HG02642 (cell line): ENCODE measurements around the gene NDUFV3.
"Not testable (repeated sequence)": the region's sequence is repeated elsewhere in the genome, so short reads cannot be mapped to it uniquely, and the experiment has no call there.

Source experiments
- ATAC-seq: cut with Tn5 transposase; IDR thresholded peaks from one replicate; pipeline ENCODE4 v1.9.1; 2021; ENCODE audit warnings: mild to moderate bottlenecking; ENCODE audit not compliant: unreplicated experiment, poor library complexity

NDUFV3 gene

DNA sequence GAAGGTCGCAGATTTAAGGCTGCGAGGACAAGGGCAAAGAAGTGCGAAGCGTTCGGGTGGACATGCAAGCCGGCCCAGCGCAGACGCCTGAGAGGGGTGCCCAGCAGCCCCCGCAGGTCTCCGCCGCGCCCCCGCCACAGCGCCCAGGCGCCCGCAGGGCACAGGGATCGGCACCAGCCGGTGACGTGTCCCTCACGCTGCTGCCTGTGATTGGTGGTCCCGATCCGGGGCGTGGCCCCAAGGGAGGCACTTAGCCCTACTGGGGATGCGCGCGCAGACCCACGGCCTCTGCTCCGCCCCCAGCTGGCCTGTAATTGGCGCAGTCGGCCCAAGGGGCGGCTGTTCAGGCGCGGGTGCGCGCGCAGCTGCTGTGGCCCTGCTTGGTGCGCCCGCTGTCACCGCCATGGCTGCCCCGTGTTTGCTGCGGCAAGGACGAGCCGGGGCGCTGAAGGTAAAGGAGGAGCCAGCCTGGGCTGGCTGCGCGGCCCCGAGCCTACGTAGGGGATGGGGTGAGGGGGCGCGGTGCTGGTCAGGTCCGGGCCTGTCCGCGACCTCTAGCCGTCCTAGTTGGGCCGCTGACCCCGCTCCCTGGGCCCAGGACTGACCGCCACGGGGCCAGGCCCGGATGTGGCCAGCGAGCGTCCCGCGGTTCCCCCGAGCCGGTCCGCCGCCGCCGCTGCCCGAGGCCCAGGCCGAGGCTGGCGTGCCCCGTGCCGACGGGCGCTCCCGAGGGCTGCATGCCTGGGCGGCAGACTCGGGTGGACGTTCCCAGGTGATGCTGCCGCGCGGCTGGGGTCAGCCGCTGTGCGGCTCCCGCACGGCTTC lies at the start of gene NDUFV3:
TSS of gene NDUFV3 (plus strand) at position 379 of the 825 bp plus-strand sequence. CDS start at position 404, 25 bp downstream.
- peak; percentile 93 for ATAC-seq

DNA sequence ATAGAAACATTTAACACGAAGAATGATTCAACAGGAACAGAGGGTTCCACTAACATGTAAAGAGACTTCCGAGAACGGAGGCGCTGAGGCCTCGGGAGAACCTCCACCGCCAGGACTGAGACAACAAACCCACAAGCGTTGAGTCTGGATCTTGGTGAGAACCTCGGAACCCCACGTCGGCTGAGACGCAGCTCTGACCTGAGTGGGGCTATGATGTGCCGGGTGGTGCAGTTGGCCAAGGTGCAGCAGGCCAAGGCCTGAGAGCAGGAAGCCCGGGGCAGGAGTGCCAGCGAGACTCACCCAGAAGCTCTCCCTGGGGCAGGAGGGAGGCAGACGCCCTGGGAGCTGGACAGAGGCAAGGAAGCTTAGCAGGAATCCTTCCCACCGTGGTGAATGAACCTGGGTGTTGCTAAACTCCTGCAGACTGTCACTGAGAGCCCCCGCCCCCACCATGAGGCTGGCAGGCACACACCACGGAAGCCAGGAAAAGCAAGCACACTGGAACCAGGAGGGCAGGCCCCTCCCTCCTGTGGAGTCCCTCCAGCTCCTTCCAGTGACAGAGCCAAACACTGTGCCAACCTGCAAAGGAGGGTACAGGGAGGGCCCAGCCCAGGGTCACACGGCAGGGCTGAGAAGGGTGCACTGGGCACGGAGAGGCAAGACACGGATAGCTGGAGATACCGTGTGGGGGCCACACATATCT lies 48.5 kb upstream of the NDUFV3 start:
- no peak for ATAC-seq

DNA sequence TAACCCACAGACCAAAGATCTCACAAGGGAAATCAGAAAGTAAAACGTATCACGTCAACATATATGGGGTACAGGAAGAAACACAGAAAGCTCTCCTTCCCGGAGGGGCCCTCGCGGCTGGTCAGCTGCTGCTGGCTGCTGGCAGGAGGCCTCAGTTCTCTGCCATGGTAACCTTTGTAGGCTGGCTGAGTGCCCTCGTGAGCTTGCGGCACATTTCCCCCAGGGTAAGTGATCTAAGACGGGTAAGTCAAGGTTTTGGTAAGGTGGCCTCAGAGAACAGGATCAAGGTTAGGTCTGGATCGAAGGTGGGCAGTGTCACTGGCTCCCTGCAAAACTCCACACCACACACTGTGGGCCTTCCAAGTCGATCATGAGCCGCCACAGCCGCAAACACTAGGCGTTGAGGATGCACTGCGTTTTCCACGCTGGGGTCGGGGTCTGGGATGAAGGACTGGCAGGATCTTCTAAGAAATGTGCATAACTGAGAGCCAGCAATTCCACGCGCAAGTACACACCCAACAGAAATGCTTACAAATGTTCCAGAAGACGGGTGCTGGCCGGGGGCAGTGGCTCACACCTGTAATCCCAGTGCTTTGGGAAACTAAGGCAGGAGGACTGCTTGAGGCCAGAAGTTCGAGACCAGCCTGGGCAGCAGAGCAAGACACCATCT lies 47.7 kb upstream of the NDUFV3 start:
- no peak for ATAC-seq

DNA sequence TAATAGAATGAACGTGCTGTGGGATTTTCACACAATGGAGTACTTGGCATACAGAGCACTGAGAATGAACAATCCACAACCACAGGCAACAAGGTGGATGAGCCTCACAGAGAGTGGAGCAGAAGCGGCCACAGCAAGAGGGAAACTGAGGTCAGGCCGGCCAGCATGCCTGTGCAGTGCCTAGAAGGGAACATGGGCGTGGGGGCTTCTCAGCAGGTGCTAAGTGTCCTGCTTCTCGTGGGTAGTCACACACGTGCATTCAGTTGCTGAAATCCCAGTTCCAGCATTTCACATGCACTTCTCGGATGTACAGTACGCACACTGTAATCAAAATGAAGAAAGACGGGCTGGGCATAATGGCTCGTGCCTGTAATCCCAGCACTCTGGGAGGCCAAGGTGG lies 46.9 kb upstream of the NDUFV3 start:
- ATAC-seq = no peak

DNA sequence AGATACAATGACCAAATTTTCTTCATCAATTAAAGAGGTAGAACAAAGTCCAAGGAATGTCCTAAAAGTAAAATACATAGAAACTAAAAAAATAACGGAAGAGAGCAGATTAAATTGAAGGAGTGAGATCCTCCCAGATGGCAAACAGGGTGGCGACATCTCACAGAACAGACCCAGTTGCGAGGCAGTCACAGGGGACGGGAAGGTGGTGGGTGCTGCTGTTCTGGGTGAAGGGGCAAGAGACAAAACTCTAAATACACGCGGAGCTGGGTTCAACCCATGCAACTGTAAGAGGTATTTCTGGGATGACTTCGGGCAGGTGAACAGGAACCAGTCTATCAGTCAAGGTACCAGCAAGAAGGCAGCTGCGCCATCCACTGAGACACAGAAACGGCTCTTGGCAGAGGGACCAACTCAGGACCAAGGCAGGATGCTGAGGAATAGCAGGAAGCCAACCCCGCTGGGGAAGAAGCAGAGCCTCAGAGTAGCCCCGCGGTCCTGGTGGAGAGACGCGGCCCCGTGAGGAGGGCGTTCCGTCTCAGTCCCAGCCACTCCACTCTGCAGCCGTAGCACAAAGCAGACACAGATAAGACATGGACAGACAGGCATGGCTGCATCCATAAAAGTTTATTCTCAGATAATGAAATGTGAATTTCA lies 45.9 kb upstream of the NDUFV3 start:
- ATAC-seq = no peak

DNA sequence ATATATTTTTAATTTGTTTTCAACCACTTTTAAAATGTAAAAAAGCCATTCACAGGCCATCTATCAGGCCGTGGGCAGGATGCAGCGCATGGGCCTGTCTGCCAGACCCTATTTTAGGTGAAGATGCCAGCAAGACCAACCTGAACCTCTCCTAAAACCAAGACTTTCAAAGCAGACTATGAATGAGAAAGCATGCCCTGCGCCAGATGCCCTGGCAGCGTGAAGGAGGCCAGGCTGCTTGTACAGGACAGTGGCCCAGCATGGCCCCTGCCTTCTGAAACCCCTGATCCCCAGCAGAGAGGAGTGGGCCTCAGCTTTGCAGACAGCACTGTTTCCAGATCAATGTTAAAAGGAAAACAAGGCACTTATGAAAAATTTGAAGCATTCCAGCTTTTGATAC lies 45.4 kb upstream of the NDUFV3 start:
- ATAC-seq = no peak

DNA sequence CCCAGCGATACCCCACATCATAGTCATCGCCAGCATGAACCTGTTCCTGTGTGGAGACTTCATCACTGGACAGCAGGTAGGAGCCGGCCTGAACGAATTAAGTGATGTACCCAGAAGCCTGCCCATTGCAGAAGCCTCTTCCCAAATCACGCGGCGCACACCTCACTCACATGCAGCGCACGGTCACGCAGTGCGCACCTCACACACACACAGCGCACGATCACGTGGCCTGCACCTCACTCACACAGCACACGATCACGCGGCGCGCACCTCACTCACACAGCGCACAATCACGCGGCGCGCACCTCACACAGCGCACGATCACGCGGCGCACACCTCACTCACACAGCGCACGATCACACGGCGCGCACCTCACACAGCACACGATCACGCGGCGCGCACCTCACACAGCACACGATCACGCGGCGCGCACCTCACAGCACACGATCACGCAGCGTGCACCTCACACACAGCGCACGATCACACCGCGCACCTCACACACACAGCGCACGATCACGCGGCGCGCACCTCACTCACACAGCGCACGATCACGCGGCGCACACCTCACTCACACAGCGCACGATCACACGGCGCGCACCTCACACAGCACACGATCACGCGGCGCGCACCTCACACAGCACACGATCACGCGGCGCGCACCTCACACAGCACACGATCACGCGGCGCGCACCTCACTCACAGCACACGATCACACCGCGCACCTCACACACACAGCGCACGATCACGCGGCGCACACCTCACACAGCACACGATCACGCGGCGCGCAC lies 44.8 kb upstream of the NDUFV3 start:
- not testable (repeated sequence) for ATAC-seq

DNA sequence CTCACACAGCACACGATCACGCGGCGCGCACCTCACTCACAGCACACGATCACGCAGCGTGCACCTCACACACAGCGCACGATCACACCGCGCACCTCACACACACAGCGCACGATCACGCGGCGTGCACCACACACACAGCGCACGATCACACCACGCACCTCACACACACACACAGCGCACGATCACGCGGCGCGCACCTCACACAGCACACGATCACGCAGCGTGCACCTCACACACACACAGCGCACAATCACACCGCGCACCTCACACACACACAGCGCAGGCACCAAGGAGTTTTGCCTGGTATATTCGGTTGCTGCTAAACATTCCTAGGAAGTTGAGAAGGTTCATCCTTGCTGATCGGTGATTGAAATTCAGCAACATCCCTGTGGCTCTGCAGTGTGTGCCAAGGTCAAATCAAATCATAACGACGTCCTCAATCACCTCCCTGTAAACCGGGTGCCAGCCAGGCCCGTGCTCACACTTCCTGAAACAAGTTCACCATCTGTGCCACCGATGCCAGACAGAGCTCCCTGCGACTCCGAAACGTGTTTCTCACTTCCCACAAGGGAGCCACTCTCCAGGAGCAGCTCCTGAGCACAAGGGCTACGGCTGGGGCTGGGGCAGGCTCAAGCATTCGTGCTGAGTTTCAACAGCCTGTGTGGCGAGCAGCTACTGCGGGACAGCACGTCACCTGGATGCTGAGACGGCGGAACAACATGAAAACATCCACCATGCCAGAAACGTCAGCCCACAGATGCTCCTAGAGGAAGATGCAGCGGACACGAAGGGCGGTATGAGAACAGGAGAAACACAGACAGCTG lies 44.0 kb upstream of the NDUFV3 start:
- ATAC-seq = no peak

DNA sequence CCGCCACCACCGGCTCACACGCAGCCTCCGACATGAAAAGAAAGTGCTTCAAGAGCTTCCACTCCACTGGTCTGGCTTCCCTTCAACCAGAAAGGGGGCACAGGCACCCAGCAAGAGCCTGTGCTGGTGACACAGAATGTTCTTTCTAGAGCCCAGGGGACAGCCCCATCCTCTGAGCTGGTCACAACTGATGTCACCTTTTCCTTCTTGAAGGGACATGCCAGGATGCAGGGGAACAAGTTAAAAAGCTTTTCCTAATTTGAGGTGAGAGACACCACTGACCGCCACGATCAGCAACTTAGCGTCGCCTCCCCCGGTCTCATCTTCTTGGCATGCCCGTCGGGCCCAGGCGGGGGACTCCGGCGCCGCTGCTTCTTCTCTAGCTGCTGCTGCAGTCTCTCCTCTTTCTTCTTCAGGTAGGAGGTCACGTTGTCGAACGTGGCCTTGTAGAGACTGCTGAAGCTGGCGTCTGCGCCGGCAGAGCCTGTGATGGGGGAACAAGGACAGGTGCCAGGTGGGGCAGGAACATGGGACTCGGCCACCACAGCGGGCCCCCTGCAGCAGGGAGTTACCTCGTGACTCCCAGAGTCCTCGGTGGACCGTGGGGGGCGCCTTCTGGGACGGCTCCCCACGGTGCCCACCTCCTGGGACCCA lies 43.2 kb upstream of the NDUFV3 start:
- ATAC-seq = no peak

DNA sequence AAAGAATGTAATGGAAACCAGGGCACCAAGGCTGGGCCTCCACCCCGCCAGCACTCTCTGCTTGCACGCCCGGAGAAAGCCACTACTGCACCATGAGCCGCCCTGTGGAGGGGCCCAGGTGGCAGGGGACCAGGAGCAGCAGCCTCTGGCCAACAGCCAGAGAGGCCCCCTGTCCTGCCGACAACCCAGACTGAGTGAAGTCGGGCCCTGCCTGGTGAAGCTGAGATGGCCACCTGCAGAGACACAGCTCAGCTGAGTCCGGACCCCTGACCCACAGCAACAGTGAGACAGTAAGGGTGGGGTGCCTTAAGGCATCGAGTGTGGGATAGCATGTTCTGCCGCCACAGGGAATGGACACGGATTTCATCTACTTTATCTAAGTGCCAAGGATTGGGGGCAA lies 42.6 kb upstream of the NDUFV3 start:
- ATAC-seq = no peak

DNA sequence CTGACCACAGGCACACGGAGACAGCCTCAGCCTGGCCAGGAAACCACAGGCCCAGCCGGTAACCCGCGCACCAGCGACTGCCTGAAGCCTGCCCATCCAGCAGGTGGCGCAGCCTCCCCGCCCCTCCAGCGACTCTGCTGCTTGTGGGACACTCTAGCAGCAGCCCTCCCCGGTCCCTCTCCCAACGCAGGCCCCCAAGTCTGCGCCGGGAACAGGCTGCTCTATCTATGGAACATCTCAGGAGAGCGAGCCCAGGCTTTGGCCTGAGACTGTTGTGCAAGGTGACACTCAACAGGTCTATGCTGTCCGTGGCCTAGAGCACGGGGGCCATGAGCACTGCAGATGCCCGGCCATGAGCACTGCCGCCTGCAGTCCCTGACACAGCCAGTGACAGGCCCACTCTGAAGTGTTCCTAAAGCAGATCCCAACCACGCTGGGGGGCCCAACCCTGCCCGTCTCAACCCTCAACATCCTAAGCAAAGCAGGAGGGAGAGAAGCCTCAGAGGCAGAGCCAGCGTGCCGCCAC lies 42.2 kb upstream of the NDUFV3 start:
- no peak for ATAC-seq

DNA sequence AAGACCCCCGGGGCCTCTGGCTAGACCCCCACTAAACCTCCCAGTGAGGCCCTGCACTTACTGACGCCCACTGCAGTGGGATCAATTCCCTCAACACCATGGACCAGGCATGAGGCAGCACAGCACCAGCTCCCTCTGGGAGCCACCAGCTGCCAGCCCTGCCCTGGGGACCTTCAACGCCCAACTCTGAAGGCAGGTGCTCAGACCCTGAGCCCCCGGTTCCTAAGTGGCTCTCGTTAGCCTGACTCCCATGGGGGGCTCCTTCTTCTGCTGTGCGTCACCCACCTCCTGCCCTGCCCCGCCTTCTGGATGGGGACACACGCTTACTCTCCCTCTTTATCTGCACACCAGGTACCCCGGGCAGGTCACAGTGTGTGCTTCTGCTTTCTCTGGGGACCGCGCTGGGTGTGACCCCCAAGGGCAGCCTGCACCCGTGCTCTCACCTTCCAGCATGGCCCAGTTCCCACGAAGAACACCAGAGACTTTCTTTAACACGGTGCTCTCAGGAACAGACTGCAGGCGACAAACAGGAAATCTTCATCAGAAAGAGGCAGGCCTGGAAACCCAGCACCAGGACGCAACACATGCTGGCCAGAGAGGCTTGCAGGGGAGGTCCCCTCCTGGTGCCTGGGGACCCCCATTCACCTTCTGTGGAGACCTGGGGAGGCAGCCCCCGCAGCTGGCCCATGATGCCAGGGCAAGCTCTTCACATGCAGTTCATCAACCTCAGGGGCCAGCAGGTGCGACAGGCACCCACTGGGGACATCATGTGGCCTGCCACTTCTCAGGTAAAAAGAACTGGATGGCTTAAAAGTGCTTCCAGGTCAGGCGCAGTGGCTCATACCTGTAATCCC lies 41.1 kb upstream of the NDUFV3 start:
- no peak for ATAC-seq

DNA sequence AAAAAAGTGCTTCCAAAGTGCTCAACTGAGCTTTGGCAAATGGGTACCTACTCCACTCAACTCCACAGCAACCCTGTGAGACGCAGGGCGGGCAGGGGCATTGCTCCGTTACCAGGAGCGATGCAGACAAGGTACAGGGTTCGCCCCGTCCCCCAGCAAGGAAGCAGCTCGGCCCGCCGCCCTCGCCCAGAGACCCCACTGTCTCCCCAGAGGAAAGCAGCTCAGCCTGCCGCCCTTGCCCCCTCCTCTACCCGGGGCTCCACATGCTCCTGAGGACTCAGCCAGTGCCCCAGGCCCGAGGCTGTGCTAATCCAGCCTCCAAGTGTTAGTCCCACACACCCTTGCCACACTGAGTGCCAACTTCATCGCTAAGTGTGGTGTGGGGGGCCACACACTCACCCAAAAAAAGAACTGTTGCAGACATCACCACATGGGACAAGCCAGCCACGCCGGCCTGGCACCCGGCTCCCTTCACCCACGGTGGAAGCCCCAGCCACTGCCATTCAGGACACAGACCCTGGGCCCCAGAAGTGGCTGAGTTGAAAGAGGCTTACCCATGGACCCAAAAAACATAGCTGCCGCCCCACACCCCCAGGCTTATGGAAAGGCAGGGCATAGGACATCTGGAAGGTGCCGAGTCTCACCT lies 40.1 kb upstream of the NDUFV3 start:
- no peak for ATAC-seq

DNA sequence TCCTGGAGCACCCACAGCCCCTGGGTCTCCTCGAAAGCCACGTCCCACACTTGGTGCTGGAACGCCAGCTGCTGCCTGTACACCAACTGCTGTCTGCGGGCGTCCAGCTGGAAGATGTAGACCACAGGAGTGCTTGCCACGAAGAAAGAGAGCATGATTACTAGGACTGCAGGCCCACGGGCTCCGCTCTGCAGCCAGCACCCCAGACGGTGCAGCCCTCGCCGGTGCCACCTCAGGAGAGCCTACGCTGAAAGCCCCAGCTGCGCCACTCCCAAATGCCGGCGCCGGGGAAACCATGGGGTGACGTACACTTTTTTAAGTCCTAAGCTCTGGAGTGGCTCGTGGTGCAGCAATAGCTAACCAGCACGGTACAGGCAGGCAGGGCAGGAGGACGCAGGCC lies 39.5 kb upstream of the NDUFV3 start:
- no peak for ATAC-seq

DNA sequence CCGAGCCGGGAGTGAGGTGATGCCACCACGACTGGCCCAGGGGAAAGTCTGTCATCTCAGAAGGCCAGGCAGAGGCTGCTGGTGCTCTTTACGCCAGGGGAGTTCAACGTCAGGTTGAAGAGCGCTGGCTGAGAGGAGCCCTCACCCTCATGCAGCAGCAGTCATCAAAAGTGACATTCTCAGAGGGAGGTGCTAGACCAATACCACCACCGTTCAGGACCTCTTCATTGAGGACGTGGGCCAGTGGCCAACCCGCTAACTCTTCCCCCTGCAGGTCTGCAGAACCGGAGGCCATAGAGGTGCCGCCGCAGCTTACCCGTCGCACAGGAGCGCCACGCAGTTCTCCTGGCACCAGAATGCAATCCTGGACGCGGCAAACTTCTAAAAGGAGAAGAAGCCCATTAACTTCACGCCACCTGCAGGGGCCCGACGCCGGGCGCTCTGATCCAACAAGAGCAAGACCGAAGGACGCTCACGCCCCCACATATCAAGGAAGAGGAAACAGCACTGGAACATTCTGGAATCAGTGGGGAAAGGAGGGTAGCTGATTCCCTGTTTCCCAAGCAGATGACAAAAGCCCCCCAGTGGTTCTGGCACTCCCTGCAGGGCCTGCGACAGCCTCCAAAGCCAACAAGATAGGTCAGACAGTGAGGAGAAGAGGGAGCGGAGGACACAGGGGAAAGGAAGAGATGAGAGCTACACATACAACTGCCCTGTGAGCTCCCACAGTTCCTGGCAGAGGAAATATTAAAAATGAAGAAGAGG lies 38.7 kb upstream of the NDUFV3 start:
- ATAC-seq = no peak
